ENCODE measurements around the gene PXMP2.

- no peak for TF ChIP-seq CTCF (IDR thresholded peaks at IDR 0.05)
- no peak for TF ChIP-seq POLR2A (IDR thresholded peaks at IDR 0.05)
- TF ChIP-seq POLR2AphosphoS5 (IDR thresholded peaks at IDR 0.05): no peak
Observed at GRCh38 chr12:132695431-132695830, 8.0 kb downstream of the PXMP2 start.

Measured in breast epithelium (tissue), 3 donors.